HFFc6 (cell line): ENCODE results near the gene ALG9. TPM values are rescaled to one million over a fixed set of nuclear protein-coding genes. Genes with fewer than 3 reads are reported as not detected.
A peak's percentile ranks its signal among the peaks of the same experiment; 100 is the strongest.

Source experiments
- DNase-seq: peaks from one replicate; pipeline ENCODE4 v3.0.0-alpha.2; 2018
- H3K27ac Mint-ChIP-seq: 2 replicates; pipeline ENCODE4 v1.8.0; 2020; ENCODE audit warnings: mild to moderate bottlenecking, mixed read lengths
- H3K27me3 Mint-ChIP-seq: 2 replicates; pipeline ENCODE4 v1.8.0; 2021; ENCODE audit warnings: mild to moderate bottlenecking, moderate library complexity, mixed read lengths; ENCODE audit not compliant: insufficient read depth
- H3K36me3 Mint-ChIP-seq: 2 replicates; pipeline ENCODE4 v1.8.0; 2021; ENCODE audit warnings: low read depth, mixed read lengths
- H3K4me1 Mint-ChIP-seq: 2 replicates; pipeline ENCODE4 v1.8.0; 2020; ENCODE audit warnings: low read depth, mixed read lengths
- H3K4me3 Mint-ChIP-seq: 2 replicates; pipeline ENCODE4 v1.8.0; 2020; ENCODE audit warnings: mild to moderate bottlenecking, moderate library complexity, mixed read lengths
- H3K9me3 Mint-ChIP-seq: 2 replicates; pipeline ENCODE4 v1.8.0; 2020; ENCODE audit warnings: mild to moderate bottlenecking, mixed read lengths
- CTCF ChIP-seq: fragments of 200-600 bp; sonication (generic); IDR thresholded peaks from 2 replicates; pipeline ENCODE4 v1.5.0; 2021; ENCODE audit warnings: antibody characterized with exemption, mild to moderate bottlenecking
- total RNA-seq, 6 experiments: library from RNA; stranded (reverse); fragmentation: NEBNext Ultra II Directional; extraction: Animal tissue kit (Norgen Biotek cat#: 25700); gene quantifications; 2 replicates in 1 of 6; 3 replicates in 5 of 6; pipeline ENCODE4 v1.2.3, GENCODE V29; 2021

Gene ALG9
- total RNA-seq, 6 experiments from 2014 or later = 31.1 to 44.2 (median 36.5) TPM

DNA sequence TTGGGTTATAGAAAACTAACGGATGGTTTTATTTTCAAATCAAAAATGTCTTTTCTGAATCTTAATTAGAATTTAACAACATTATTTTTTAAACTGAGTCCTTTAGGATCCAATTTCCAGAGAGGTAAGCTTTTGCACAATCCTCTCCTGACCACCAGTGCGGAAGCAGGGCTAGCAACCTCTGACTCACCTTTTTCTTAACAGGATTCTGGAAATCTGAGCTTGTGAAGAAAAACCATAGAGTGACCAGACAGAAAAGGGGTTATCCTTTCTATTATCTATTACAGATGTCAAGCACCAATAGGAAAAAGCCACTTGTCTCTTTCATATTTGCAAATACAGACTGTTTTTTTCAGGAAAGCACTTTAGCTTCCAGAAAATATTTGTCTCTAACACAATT, 25.3 kb downstream of the ALG9 start:
- H3K9me3 Mint-ChIP-seq = no peaks in the 10 kb centered on the region
- H3K36me3 Mint-ChIP-seq = peaks cover 14% of the 10 kb centered on the region
- H3K27ac Mint-ChIP-seq = peak overlapping the region; percentile 89
- peaks cover 37% of the 10 kb centered on the region for H3K4me1 Mint-ChIP-seq
- DNase-seq = peak; percentile 78
- no peak for TF ChIP-seq CTCF
- H3K4me3 Mint-ChIP-seq = peak overlapping the region; percentile 44; the same call in 1 of the 2 replicates
- no peaks in the 10 kb centered on the region for H3K27me3 Mint-ChIP-seq

DNA sequence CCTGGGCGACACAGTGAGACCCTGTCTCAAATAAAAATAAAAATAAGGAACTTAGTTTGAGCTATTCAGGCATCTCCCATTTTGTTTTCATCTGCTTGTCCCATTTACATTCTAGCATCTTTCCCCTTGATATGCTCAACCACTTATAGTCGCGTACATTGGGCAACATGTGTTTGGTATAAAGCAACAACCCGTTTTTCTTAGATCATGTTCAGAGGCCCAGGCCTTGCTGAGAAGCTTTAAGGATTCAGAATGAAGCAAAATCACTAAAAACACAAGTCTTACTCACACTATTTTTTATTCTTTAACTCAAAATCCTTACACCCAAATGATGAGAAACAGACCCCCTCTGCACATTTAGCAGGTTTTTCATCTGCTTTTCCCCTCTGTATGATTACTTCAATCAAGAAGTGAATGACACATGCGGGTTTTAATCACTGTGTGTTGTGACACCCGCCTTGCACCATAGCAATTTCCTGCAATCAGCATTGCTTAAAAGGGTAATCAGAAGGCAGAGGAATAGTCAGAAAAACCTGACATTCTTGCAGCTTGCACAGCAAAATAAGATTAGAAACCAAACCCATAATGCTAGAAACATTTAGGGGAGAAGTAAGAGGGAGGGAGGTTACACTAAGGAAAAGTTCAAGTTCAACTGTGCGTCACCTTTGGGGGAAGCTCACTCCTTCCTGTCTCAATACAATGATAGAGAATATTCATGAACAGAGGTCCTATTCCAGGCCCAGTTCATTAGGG, 25.9 kb downstream of the ALG9 start:
- Mint-ChIP-seq H3K36me3 (peaks cover 14% of the 10 kb centered on the region), H3K27ac (peak overlapping the region; percentile 89), H3K27me3 (no peaks in the 10 kb centered on the region), H3K9me3 (no peaks in the 10 kb centered on the region), H3K4me3 (no peak overlapping the region), H3K4me1 (peaks cover 43% of the 10 kb centered on the region)
- TF ChIP-seq CTCF = no peak
- DNase-seq = no peak

GRCh38 chr11:111843661-111844060, 27.7 kb downstream of the ALG9 start:
- Mint-ChIP-seq H3K9me3 (no peaks in the 10 kb centered on the region), H3K4me1 (peaks cover 49% of the 10 kb centered on the region), H3K4me3 (no peak overlapping the region), H3K27me3 (no peaks in the 10 kb centered on the region), H3K36me3 (peaks cover 11% of the 10 kb centered on the region), H3K27ac (no peak overlapping the region)
- no peak for DNase-seq
- no peak for TF ChIP-seq CTCF

GRCh38 chr11:111841370-111842053, 29.9 kb downstream of the ALG9 start:
- H3K36me3 Mint-ChIP-seq = peaks cover 6% of the 10 kb centered on the region
- H3K27me3 Mint-ChIP-seq = no peaks in the 10 kb centered on the region
- H3K9me3 Mint-ChIP-seq = no peaks in the 10 kb centered on the region
- DNase-seq = peak; percentile 84
- H3K4me3 Mint-ChIP-seq = peak overlapping the region; percentile 61
- peak overlapping the region; percentile 79 for H3K27ac Mint-ChIP-seq
- H3K4me1 Mint-ChIP-seq = peaks cover 42% of the 10 kb centered on the region
- TF ChIP-seq CTCF = peak; percentile 99

DNA sequence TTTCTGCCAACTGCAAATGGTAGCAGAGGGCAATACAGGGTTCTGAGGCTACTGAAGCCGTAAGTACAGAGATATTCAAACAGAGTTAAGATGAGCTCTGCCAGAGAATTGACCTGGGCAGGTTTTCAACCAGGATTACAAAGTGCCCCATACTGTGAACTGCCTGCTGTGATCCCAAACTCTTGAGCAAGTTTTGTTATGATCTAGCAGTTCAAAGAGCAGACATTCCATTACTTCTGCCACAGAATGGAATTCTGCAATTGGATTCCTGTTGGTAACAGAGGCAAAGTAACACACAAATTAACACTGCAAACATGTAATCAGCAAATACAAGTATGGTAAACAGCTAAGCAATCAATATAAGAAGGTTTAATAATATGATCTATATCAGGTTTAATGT, 31.2 kb downstream of the ALG9 start:
- H3K27me3 Mint-ChIP-seq = no peaks in the 10 kb centered on the region
- H3K9me3 Mint-ChIP-seq = no peaks in the 10 kb centered on the region
- H3K27ac Mint-ChIP-seq = peak overlapping the region; percentile 79
- H3K4me3 Mint-ChIP-seq = no peak overlapping the region
- peaks cover 14% of the 10 kb centered on the region for H3K36me3 Mint-ChIP-seq
- peaks cover 33% of the 10 kb centered on the region for H3K4me1 Mint-ChIP-seq
- DNase-seq = no peak
- no peak for TF ChIP-seq CTCF
